Measurements from ENCODE around the gene TOLLIP.

TOLLIP gene

GRCh38 chr11:1239596-1240205, 69.7 kb downstream of the TOLLIP start:
- Histone ChIP-seq H3K4me1 (ENCODE audit: control insufficient read depth in 2 of 2, insufficient read depth in 2 of 2, low read length in 2 of 2) (peaks cover 6 to 25% of the 10 kb centered on the region in 2 donors), H3K9ac (ENCODE audit: low read depth in 1 of 2, low read length in 2 of 2) (no peak overlapping the region), H3K27ac (ENCODE audit: low read depth in 2 of 2, low read length in 2 of 2) (no peak overlapping the region), H3K27me3 (ENCODE audit: control insufficient read depth in 2 of 2, insufficient read depth in 2 of 2, low read length in 2 of 2) (no peaks in the 10 kb centered on the region), H3K4me3 (ENCODE audit: low read length in 2 of 2) (no peak overlapping the region), H3K36me3 (ENCODE audit: control insufficient read depth in 2 of 2, insufficient read depth in 2 of 2, low read length in 2 of 2) (peaks cover 9 to 17% of the 10 kb centered on the region in 2 donors), H3K9me3 (ENCODE audit: control insufficient read depth in 2 of 2, low read length in 2 of 2) (no peaks in the 10 kb centered on the region)

DNA sequence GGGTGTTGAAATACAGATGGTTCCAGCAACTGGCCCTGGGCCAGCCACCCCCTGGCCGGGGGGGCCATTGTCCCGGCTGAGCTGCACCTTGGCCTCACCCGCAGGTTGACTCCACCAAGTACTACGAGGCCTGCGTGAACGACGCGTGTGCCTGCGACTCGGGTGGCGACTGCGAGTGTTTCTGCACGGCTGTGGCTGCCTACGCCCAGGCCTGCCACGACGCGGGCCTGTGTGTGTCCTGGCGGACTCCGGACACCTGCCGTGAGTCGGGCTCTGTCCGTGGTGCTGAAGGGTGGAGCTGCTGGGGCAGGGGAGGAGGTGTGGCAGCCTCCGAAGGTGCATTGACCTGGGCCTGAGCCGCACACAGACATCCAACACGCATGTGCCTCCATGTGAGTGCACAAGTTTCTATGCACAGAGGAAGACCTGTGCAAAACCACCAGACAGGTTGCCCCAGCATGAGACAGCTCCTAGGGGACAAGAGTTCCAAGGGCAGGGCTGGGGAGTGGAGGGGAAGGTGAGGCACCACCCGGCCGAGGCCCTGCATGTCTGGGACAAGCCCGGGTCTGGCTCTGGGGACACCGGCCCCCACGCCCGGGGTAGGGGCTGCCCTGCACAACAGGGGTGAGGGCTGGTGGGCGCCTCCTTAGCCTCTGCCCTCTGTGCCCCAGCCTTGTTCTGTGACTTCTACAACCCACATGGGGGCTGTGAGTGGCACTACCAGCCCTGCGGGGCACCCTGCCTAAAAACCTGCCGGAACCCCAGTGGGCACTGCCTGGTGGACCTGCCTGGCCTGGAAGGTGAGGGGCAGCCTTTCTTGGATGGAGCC, 70.5 kb downstream of the TOLLIP start:
- H3K27me3 ChIP-seq (ENCODE audit: control insufficient read depth in 2 of 2, insufficient read depth in 2 of 2, low read length in 2 of 2), result no peaks in the 10 kb centered on the region
- H3K4me1 ChIP-seq (ENCODE audit: control insufficient read depth in 2 of 2, insufficient read depth in 2 of 2, low read length in 2 of 2), result peaks cover 11 to 29% of the 10 kb centered on the region in 2 donors
- H3K9me3 ChIP-seq (ENCODE audit: control insufficient read depth in 2 of 2, low read length in 2 of 2), result no peaks in the 10 kb centered on the region
- H3K36me3 ChIP-seq (ENCODE audit: control insufficient read depth in 2 of 2, insufficient read depth in 2 of 2, low read length in 2 of 2), result peaks cover 9 to 17% of the 10 kb centered on the region in 2 donors
- H3K4me3 ChIP-seq (ENCODE audit: low read length in 2 of 2), result no peak overlapping the region
- no peak overlapping the region for H3K9ac ChIP-seq (ENCODE audit: low read depth in 1 of 2, low read length in 2 of 2)
- H3K27ac ChIP-seq (ENCODE audit: low read depth in 2 of 2, low read length in 2 of 2), result no peak overlapping the region

- peak overlapping the region; percentile 16 to 68 for H3K27ac ChIP-seq (ENCODE audit: low read depth in 2 of 2, low read length in 2 of 2)
- no peak overlapping the region for H3K9ac ChIP-seq (ENCODE audit: low read depth in 1 of 2, low read length in 2 of 2)
- H3K4me1 ChIP-seq (ENCODE audit: control insufficient read depth in 2 of 2, insufficient read depth in 2 of 2, low read length in 2 of 2), result peaks cover 16 to 39% of the 10 kb centered on the region in 2 donors
- H3K4me3 ChIP-seq (ENCODE audit: low read length in 2 of 2), result no peak overlapping the region
- no peaks in the 10 kb centered on the region for H3K9me3 ChIP-seq (ENCODE audit: control insufficient read depth in 2 of 2, low read length in 2 of 2)
- H3K36me3 ChIP-seq (ENCODE audit: control insufficient read depth in 2 of 2, insufficient read depth in 2 of 2, low read length in 2 of 2), result peaks cover 9 to 17% of the 10 kb centered on the region in 2 donors
- no peaks in the 10 kb centered on the region for H3K27me3 ChIP-seq (ENCODE audit: control insufficient read depth in 2 of 2, insufficient read depth in 2 of 2, low read length in 2 of 2)
Measured at GRCh38 chr11:1237851-1238250, 71.6 kb downstream of the TOLLIP start.

DNA sequence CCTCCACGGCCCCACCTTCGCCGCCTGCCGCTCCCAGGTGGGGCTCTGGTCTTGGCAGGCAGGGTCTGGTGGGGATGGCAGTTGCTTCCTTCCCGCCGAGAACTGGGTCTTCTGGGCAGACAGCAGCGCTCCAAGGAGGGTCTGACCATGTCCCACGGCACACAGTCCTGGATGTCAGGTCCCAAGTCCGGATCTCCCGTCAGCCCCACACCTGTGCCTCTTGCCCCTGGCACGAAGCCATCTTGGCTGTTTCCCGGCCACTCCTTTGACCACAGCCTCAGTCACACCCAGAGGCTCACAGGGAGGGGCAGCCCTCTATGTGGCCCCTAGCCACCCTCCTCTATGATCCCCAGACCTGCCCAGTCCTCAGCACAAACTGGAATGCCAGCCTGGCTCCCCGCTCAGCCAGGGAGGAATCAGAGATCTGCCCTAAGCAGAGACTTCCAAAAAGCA, 72.3 kb downstream of the TOLLIP start:
- H3K27me3 ChIP-seq (ENCODE audit: control insufficient read depth in 2 of 2, insufficient read depth in 2 of 2, low read length in 2 of 2), result no peaks in the 10 kb centered on the region
- H3K9ac ChIP-seq (ENCODE audit: low read depth in 1 of 2, low read length in 2 of 2), result no peak overlapping the region
- no peaks in the 10 kb centered on the region for H3K9me3 ChIP-seq (ENCODE audit: control insufficient read depth in 2 of 2, low read length in 2 of 2)
- peaks cover 22 to 45% of the 10 kb centered on the region in 2 donors for H3K4me1 ChIP-seq (ENCODE audit: control insufficient read depth in 2 of 2, insufficient read depth in 2 of 2, low read length in 2 of 2)
- peaks cover 8 to 15% of the 10 kb centered on the region in 2 donors for H3K36me3 ChIP-seq (ENCODE audit: control insufficient read depth in 2 of 2, insufficient read depth in 2 of 2, low read length in 2 of 2)
- no peak overlapping the region for H3K4me3 ChIP-seq (ENCODE audit: low read length in 2 of 2)
- H3K27ac ChIP-seq (ENCODE audit: low read depth in 2 of 2, low read length in 2 of 2), result peak overlapping the region; percentile 43 to 68

- no peaks in the 10 kb centered on the region for H3K27me3 ChIP-seq (ENCODE audit: control insufficient read depth in 2 of 2, insufficient read depth in 2 of 2, low read length in 2 of 2)
- peaks cover 6 to 13% of the 10 kb centered on the region in 2 donors for H3K36me3 ChIP-seq (ENCODE audit: control insufficient read depth in 2 of 2, insufficient read depth in 2 of 2, low read length in 2 of 2)
- H3K27ac ChIP-seq (ENCODE audit: low read depth in 2 of 2, low read length in 2 of 2), result peak overlapping the region; percentile 43 to 68
- peaks cover 25 to 48% of the 10 kb centered on the region in 2 donors for H3K4me1 ChIP-seq (ENCODE audit: control insufficient read depth in 2 of 2, insufficient read depth in 2 of 2, low read length in 2 of 2)
- H3K4me3 ChIP-seq (ENCODE audit: low read length in 2 of 2), result no peak overlapping the region
- H3K9me3 ChIP-seq (ENCODE audit: control insufficient read depth in 2 of 2, low read length in 2 of 2), result no peaks in the 10 kb centered on the region
- no peak overlapping the region for H3K9ac ChIP-seq (ENCODE audit: low read depth in 1 of 2, low read length in 2 of 2)
Measured at GRCh38 chr11:1236316-1237127, 72.9 kb downstream of the TOLLIP start.

- no peak overlapping the region for H3K9ac ChIP-seq (ENCODE audit: low read depth in 1 of 2, low read length in 2 of 2)
- no peak overlapping the region for H3K4me3 ChIP-seq (ENCODE audit: low read length in 2 of 2)
- H3K9me3 ChIP-seq (ENCODE audit: control insufficient read depth in 2 of 2, low read length in 2 of 2), result no peaks in the 10 kb centered on the region
- H3K27me3 ChIP-seq (ENCODE audit: control insufficient read depth in 2 of 2, insufficient read depth in 2 of 2, low read length in 2 of 2), result no peaks in the 10 kb centered on the region
- peaks cover 25 to 48% of the 10 kb centered on the region in 2 donors for H3K4me1 ChIP-seq (ENCODE audit: control insufficient read depth in 2 of 2, insufficient read depth in 2 of 2, low read length in 2 of 2)
- peaks cover 3 to 7% of the 10 kb centered on the region in 2 donors for H3K36me3 ChIP-seq (ENCODE audit: control insufficient read depth in 2 of 2, insufficient read depth in 2 of 2, low read length in 2 of 2)
- H3K27ac ChIP-seq (ENCODE audit: low read depth in 2 of 2, low read length in 2 of 2), result no peak overlapping the region
Measured at GRCh38 chr11:1235901-1236315, 73.5 kb downstream of the TOLLIP start.

- no peak overlapping the region for H3K4me3 ChIP-seq (ENCODE audit: low read length in 2 of 2)
- H3K4me1 ChIP-seq (ENCODE audit: control insufficient read depth in 2 of 2, insufficient read depth in 2 of 2, low read length in 2 of 2), result peaks cover 25 to 48% of the 10 kb centered on the region in 2 donors
- H3K27me3 ChIP-seq (ENCODE audit: control insufficient read depth in 2 of 2, insufficient read depth in 2 of 2, low read length in 2 of 2), result no peaks in the 10 kb centered on the region
- H3K9me3 ChIP-seq (ENCODE audit: control insufficient read depth in 2 of 2, low read length in 2 of 2), result no peaks in the 10 kb centered on the region
- H3K9ac ChIP-seq (ENCODE audit: low read depth in 1 of 2, low read length in 2 of 2), result no peak overlapping the region
- no peak overlapping the region for H3K27ac ChIP-seq (ENCODE audit: low read depth in 2 of 2, low read length in 2 of 2)
- H3K36me3 ChIP-seq (ENCODE audit: control insufficient read depth in 2 of 2, insufficient read depth in 2 of 2, low read length in 2 of 2), result peaks cover 3% of the 10 kb centered on the region in 2 donors
Measured at GRCh38 chr11:1235306-1235900, 74.0 kb downstream of the TOLLIP start.

DNA sequence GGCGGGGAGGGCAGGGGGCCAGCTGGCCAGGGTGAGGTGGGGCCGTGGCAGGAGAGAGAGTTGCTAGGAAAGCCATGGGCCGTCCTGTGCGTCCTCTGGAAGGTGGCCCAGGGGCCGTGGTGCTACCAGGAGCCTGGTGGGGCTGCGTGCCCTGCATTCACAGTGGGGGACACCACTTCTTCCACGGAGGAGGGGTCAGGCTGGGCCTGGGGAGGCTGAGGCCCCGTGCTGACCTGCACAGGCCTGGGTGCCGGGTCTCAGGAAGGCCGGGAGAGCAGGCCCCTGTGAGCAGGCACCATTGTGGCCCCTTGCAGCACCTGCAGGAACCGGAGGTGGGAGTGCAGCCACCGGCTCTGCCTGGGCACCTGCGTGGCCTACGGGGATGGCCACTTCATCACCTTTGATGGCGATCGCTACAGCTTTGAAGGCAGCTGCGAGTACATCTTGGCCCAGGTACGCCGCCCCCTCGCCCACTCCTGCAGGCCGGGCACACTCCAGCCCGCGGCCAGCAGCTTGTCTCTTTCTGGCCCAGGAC, 74.6 kb downstream of the TOLLIP start:
- H3K36me3 ChIP-seq (ENCODE audit: control insufficient read depth in 2 of 2, insufficient read depth in 2 of 2, low read length in 2 of 2), result peaks cover 0 to 5% of the 10 kb centered on the region in 2 donors
- peaks cover 29 to 52% of the 10 kb centered on the region in 2 donors for H3K4me1 ChIP-seq (ENCODE audit: control insufficient read depth in 2 of 2, insufficient read depth in 2 of 2, low read length in 2 of 2)
- H3K9ac ChIP-seq (ENCODE audit: low read depth in 1 of 2, low read length in 2 of 2), result no peak overlapping the region
- H3K27me3 ChIP-seq (ENCODE audit: control insufficient read depth in 2 of 2, insufficient read depth in 2 of 2, low read length in 2 of 2), result no peaks in the 10 kb centered on the region
- no peaks in the 10 kb centered on the region for H3K9me3 ChIP-seq (ENCODE audit: control insufficient read depth in 2 of 2, low read length in 2 of 2)
- H3K27ac ChIP-seq (ENCODE audit: low read depth in 2 of 2, low read length in 2 of 2), result no peak overlapping the region
- no peak overlapping the region for H3K4me3 ChIP-seq (ENCODE audit: low read length in 2 of 2)

DNA sequence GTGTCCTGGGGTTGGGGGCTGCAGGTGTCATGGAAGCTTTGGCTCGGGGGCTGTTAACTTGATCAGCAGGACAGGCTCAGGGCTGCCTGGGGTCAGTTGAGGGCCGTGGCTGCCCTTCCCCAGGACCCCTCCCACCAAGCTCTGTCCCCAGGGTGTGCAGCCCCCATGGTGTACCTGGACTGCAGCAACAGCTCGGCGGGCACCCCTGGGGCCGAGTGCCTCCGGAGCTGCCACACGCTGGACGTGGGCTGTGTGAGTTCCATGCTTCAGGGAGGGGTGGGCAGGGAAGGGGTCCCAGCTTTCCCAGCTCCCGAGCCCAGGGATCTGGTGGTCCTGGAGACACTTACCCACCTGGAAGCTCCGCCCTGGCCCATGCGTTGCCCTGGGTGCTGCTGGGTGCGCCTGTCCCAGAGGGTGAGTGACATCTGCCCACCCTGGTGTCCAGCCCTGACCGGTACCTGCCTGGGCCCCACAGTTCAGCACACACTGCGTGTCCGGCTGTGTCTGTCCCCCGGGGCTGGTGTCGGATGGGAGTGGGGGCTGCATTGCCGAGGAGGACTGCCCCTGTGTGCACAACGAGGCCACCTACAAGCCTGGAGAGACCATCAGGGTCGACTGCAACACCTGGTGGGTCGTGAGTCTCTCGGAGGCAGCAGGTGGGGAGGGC, 75.2 kb downstream of the TOLLIP start:
- Histone ChIP-seq H3K27me3 (ENCODE audit: control insufficient read depth in 2 of 2, insufficient read depth in 2 of 2, low read length in 2 of 2) (no peaks in the 10 kb centered on the region), H3K4me3 (ENCODE audit: low read length in 2 of 2) (no peak overlapping the region), H3K9me3 (ENCODE audit: control insufficient read depth in 2 of 2, low read length in 2 of 2) (no peaks in the 10 kb centered on the region), H3K36me3 (ENCODE audit: control insufficient read depth in 2 of 2, insufficient read depth in 2 of 2, low read length in 2 of 2) (peaks cover 0 to 5% of the 10 kb centered on the region in 2 donors), H3K27ac (ENCODE audit: low read depth in 2 of 2, low read length in 2 of 2) (peak overlapping the region in 1 of 2 donors; percentile 38), H3K4me1 (ENCODE audit: control insufficient read depth in 2 of 2, insufficient read depth in 2 of 2, low read length in 2 of 2) (peaks cover 32 to 57% of the 10 kb centered on the region in 2 donors), H3K9ac (ENCODE audit: low read depth in 1 of 2, low read length in 2 of 2) (no peak overlapping the region)

Measured in mucosa of rectum (tissue), 2 donors.